MM.1S (cell line): ENCODE measurements around the gene FES.

Experiments
- DNase-seq: peaks from one replicate; pipeline ENCODE4 v3.0.0-alpha.2; 2015
- H2AFZ ChIP-seq: fragments of 300-600 bp; sonication (generic); 2 replicates; pipeline ENCODE4 v1.6.0; 2016; ENCODE audit warnings: antibody characterized with exemption, low read length
- H3F3A ChIP-seq: fragments of 300-600 bp; sonication (generic); 2 replicates; pipeline ENCODE4 v1.6.1; 2016; ENCODE audit warnings: mild to moderate bottlenecking, antibody characterized with exemption, low read length, moderate library complexity, mixed read lengths; ENCODE audit not compliant: insufficient read depth
- H3K27ac ChIP-seq: fragments of 300-600 bp; sonication (generic); 2 replicates; pipeline ENCODE4 v1.5.1; 2016; ENCODE audit warnings: mild to moderate bottlenecking, low read length
- H3K27me3 ChIP-seq: fragments of 300-600 bp; sonication (generic); replicated peaks from 2 replicates; pipeline ENCODE4 v1.6.0; 2016; ENCODE audit warnings: low read length; ENCODE audit not compliant: insufficient read depth
- H3K36me3 ChIP-seq: fragments of 300-600 bp; sonication (generic); replicated peaks from 2 replicates; pipeline ENCODE4 v1.6.1; 2016; ENCODE audit warnings: mild to moderate bottlenecking, low read length, mixed read lengths; ENCODE audit not compliant: insufficient read depth
- H3K4me1 ChIP-seq: fragments of 300-600 bp; sonication (generic); 2 replicates; pipeline ENCODE4 v1.6.1; 2016; ENCODE audit warnings: low read length, mixed read lengths
- H3K4me2 ChIP-seq: fragments of 300-600 bp; sonication (generic); 2 replicates; pipeline ENCODE4 v1.6.0; 2016; ENCODE audit warnings: low read depth, low read length
- H3K4me3 ChIP-seq: fragments of 300-600 bp; sonication (generic); 2 replicates; pipeline ENCODE4 v1.5.1; 2016; ENCODE audit warnings: low read length, mixed read lengths
- H3K79me2 ChIP-seq: fragments of 300-600 bp; sonication (generic); 2 replicates; pipeline ENCODE4 v1.6.1; 2016; ENCODE audit warnings: mixed run types, low read length, mixed read lengths
- H3K9ac ChIP-seq: fragments of 300-600 bp; sonication (generic); 2 replicates; pipeline ENCODE4 v1.6.1; 2016; ENCODE audit warnings: low read length, mixed read lengths
- H3K9me2 ChIP-seq: fragments of 300-600 bp; sonication (generic); replicated peaks from 2 replicates; pipeline ENCODE4 v1.6.1; 2016; ENCODE audit warnings: mild to moderate bottlenecking, low read length, mixed read lengths; ENCODE audit not compliant: insufficient read depth
- H3K9me3 ChIP-seq: fragments of 300-600 bp; sonication (generic); replicated peaks from 2 replicates; pipeline ENCODE4 v1.6.1; 2016; ENCODE audit warnings: mild to moderate bottlenecking, low read length, mixed read lengths; ENCODE audit not compliant: insufficient read depth
- H4K20me1 ChIP-seq: fragments of 300-600 bp; sonication (generic); 2 replicates; pipeline ENCODE4 v1.6.1; 2016; ENCODE audit warnings: mild to moderate bottlenecking, low read length, moderate library complexity, mixed read lengths; ENCODE audit not compliant: insufficient read depth
- EZH2 ChIP-seq: fragments of 300-600 bp; sonication (generic); optimal IDR thresholded peaks from 2 replicates; pipeline ENCODE3; 2017; ENCODE audit warnings: low read depth, mild to moderate bottlenecking, antibody characterized with exemption, low read length, mixed read lengths
- EZH2phosphoT487 ChIP-seq: fragments of 300-600 bp; sonication (generic); IDR thresholded peaks from 2 replicates; pipeline ENCODE4 v1.6.1; 2018; ENCODE audit warnings: antibody characterized with exemption, low read length
- TF ChIP-seq, protein P1 (sequence below): fragments of 300-600 bp; sonication (generic); IDR thresholded peaks from 2 replicates; pipeline ENCODE4 v1.5.1; 2016; ENCODE audit warnings: antibody characterized with exemption, low read length, mixed read lengths

FES gene

DNA sequence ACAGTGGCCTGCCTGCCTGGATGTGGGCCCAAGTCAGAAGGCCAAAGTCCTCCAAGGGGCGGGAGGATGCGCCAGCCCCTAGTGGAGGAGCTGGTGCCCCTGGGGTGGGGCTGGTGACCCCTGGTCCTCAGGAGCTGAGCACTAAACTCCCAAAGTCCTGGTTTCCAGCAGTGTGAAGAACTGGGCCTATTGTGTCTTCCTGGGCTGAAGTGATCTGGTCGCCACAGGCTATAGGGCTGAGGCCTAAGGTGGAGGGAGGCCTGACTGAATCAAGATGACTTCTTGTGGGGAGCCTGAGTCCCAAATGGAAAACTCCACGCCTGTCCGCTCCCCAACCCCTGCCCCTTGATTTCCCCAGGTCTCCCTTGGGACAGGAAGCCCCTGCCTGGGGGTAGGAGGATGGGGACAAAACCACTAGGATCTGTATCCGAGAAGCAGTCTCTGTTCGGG, 753 bp upstream of the FES start:
- no peaks in the 10 kb centered on the region for H3K9me2 ChIP-seq
- H2AFZ ChIP-seq: no peak overlapping the region
- peaks cover 7% of the 10 kb centered on the region; the same call in 1 of the 2 replicates for H3K27me3 ChIP-seq
- no peak overlapping the region for H3K9ac ChIP-seq
- H4K20me1 ChIP-seq: no peaks in the 10 kb centered on the region
- H3K4me2 ChIP-seq: no peak overlapping the region
- no peak overlapping the region for H3K4me3 ChIP-seq
- H3F3A ChIP-seq: no peaks in the 10 kb centered on the region; the same call in 1 of the 2 replicates
- H3K4me1 ChIP-seq: no peaks in the 10 kb centered on the region
- TF ChIP-seq, protein P1, sequence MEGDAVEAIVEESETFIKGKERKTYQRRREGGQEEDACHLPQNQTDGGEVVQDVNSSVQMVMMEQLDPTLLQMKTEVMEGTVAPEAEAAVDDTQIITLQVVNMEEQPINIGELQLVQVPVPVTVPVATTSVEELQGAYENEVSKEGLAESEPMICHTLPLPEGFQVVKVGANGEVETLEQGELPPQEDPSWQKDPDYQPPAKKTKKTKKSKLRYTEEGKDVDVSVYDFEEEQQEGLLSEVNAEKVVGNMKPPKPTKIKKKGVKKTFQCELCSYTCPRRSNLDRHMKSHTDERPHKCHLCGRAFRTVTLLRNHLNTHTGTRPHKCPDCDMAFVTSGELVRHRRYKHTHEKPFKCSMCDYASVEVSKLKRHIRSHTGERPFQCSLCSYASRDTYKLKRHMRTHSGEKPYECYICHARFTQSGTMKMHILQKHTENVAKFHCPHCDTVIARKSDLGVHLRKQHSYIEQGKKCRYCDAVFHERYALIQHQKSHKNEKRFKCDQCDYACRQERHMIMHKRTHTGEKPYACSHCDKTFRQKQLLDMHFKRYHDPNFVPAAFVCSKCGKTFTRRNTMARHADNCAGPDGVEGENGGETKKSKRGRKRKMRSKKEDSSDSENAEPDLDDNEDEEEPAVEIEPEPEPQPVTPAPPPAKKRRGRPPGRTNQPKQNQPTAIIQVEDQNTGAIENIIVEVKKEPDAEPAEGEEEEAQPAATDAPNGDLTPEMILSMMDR: no peak
- TF ChIP-seq EZH2phosphoT487 (no peak), EZH2 (no peak)
- no peaks in the 10 kb centered on the region for H3K9me3 ChIP-seq
- H3K36me3 ChIP-seq: no peaks in the 10 kb centered on the region
- H3K27ac ChIP-seq: no peak overlapping the region
- no peaks in the 10 kb centered on the region for H3K79me2 ChIP-seq
- no peak for DNase-seq

DNA sequence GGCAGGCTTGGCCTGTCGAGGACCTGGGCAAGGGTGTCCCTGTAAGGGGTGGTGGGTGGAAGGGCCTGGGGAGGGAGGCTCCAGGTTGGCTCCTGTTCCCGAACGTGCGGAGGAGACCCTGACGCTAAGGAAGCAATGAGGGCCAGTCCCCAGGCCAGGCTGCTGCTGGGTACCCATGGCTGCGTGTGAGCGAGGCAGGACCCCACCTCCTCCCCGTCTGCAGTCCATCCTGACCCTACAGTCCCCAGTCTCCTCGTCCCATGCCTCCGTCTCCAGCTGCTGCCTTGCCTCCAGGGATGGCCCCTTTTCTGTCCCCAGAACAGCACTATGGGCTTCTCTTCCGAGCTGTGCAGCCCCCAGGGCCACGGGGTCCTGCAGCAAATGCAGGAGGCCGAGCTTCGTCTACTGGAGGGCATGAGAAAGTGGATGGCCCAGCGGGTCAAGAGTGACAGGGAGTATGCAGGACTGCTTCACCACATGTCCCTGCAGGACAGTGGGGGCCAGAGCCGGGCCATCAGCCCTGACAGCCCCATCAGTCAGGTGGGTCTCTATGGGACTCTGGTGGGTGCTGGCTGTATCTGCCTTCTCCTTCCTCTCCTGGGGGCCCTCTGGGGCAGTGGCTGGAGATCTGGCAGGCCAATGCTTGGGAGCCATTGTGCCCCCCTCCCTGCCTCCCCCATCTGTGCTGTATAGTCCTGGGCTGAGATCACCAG, 571 bp downstream of the FES start:
- Histone ChIP-seq H4K20me1 (no peaks in the 10 kb centered on the region), H3K36me3 (no peaks in the 10 kb centered on the region), H3K9ac (no peak overlapping the region), H3K4me1 (no peaks in the 10 kb centered on the region), H2AFZ (no peak overlapping the region), H3F3A (no peaks in the 10 kb centered on the region; the same call in 1 of the 2 replicates), H3K4me3 (no peak overlapping the region), H3K79me2 (no peaks in the 10 kb centered on the region), H3K9me2 (no peaks in the 10 kb centered on the region), H3K27ac (no peak overlapping the region), H3K9me3 (no peaks in the 10 kb centered on the region), H3K4me2 (no peak overlapping the region), H3K27me3 (peaks cover 7% of the 10 kb centered on the region; the same call in 1 of the 2 replicates)
- TF ChIP-seq, protein P1: no peak
- TF ChIP-seq EZH2: no peak
- no peak for TF ChIP-seq EZH2phosphoT487
- no peak for DNase-seq

DNA sequence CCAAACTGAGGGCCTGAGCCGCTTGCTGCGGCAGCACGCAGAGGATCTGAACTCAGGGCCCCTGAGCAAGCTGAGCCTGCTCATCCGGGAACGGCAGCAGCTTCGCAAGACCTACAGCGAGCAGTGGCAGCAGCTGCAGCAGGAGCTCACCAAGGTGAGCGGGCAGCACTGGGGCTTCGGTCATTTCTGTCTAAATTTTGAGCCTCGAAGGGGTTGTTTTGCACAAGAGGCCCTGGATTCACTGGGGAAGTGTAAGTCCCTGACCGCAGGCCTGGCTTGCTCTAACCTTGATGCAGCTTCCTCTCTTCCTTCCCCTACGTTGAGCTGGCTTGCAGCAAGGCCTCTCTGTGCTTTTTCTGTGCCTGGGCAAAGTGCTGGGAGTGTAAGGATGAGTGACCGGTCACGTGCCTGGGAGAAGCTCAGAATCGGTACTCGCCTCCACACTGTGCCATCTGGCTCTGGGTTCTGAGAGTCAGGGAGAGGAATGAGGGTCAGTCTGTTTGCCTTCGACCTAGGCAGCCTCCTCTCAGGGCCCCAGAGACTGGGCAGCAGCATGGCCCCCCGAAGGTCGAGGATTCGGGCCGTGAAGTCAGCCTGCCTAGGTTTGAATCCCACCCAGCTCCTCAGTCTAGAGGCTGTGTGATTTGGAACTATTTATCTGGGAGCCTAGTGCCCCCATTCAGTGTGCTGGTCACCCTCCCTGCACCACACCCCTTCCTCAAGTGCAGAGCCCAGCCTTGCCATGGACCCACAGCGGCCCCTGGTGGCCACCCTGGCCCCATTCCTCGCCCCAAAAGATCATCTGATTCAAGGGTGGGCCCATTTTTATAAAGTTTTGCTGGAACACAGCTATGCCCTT, 1.4 kb downstream of the FES start:
- Histone ChIP-seq H3K79me2 (no peaks in the 10 kb centered on the region), H3F3A (no peaks in the 10 kb centered on the region; the same call in 1 of the 2 replicates), H3K27me3 (peaks cover 9% of the 10 kb centered on the region; the same call in 1 of the 2 replicates), H3K4me2 (no peak overlapping the region), H3K27ac (no peak overlapping the region), H3K9ac (no peak overlapping the region), H3K4me3 (no peak overlapping the region), H2AFZ (no peak overlapping the region), H3K9me2 (no peaks in the 10 kb centered on the region), H3K4me1 (no peaks in the 10 kb centered on the region), H4K20me1 (no peaks in the 10 kb centered on the region), H3K9me3 (no peaks in the 10 kb centered on the region), H3K36me3 (no peaks in the 10 kb centered on the region)
- TF ChIP-seq EZH2phosphoT487: no peak
- TF ChIP-seq, protein P1: peak; percentile 96
- DNase-seq: peak; percentile 60
